ENCODE results near the gene WBP1L. TPM values are rescaled to one million over a fixed set of nuclear protein-coding genes. Genes with fewer than 3 reads are reported as not detected.
"Not testable (repeated sequence)": the region's sequence is repeated elsewhere in the genome, so short reads cannot be mapped to it uniquely, and the experiment has no call there.

Gene WBP1L
- total and polyA plus RNA-seq, 4 donors: 19.1 to 52.3 (median 45.2) TPM

DNA sequence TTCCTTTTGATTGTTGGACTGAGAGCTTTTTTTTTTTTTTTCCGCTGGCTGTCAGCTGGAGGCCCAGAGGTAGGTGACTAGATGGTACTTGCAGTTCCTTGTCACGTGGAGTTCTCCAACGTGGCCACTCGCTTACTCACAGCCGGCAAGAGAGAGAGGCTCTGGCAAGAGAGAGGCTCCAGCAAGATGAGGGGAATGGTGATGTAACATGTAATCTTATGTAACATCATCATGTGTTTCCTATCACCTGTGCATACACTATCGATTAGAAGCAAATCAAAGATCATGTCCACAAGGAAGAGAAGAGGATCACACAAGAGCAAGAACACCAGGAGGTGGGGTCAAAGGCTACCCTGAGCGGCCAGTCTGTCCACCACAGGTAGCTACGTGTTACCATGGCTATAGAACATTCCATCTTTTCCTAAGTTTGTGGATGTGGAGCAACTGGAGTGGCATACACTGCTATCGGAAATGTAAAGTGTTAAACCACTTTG, 106.3 kb downstream of the WBP1L start:
- H3K27me3 ChIP-seq (ENCODE audit: control insufficient read depth in 3 of 3, insufficient read depth in 3 of 3, low read length in 2 of 3): no peaks in the 10 kb centered on the region
- no peak for ATAC-seq (ENCODE audit: insufficient read depth, low FRiP score)
- no peak for DNase-seq
- TF ChIP-seq, protein P1, sequence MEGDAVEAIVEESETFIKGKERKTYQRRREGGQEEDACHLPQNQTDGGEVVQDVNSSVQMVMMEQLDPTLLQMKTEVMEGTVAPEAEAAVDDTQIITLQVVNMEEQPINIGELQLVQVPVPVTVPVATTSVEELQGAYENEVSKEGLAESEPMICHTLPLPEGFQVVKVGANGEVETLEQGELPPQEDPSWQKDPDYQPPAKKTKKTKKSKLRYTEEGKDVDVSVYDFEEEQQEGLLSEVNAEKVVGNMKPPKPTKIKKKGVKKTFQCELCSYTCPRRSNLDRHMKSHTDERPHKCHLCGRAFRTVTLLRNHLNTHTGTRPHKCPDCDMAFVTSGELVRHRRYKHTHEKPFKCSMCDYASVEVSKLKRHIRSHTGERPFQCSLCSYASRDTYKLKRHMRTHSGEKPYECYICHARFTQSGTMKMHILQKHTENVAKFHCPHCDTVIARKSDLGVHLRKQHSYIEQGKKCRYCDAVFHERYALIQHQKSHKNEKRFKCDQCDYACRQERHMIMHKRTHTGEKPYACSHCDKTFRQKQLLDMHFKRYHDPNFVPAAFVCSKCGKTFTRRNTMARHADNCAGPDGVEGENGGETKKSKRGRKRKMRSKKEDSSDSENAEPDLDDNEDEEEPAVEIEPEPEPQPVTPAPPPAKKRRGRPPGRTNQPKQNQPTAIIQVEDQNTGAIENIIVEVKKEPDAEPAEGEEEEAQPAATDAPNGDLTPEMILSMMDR (IDR thresholded peaks at IDR 0.05; ENCODE audit: control extremely low read depth, extremely low read depth): no peak
- no peaks in the 10 kb centered on the region for H3K4me1 ChIP-seq (ENCODE audit: control insufficient read depth in 5 of 5, insufficient read depth in 5 of 5, low read length in 5 of 5)
- no peak overlapping the region for H3K9ac ChIP-seq (ENCODE audit: insufficient read depth in 1 of 2, low read length in 2 of 2)
- peaks cover 0 to 3% (median 0%) of the 10 kb centered on the region in 4 donors for H3K36me3 ChIP-seq (ENCODE audit: control insufficient read depth in 4 of 4, insufficient read depth in 4 of 4, low read length in 4 of 4)
- H3K9me3 ChIP-seq (ENCODE audit: control insufficient read depth in 4 of 4, insufficient read depth in 3 of 4, low read length in 3 of 4): no peaks in the 10 kb centered on the region
- no peak overlapping the region for H3K27ac ChIP-seq (ENCODE audit: low read depth in 1 of 2, low read length in 1 of 2)
- 67 to 81% methylated on average over 9 of the region's 9 CpGs for WGBS, 2 donors
- H3K4me3 ChIP-seq: no peak overlapping the region

DNA sequence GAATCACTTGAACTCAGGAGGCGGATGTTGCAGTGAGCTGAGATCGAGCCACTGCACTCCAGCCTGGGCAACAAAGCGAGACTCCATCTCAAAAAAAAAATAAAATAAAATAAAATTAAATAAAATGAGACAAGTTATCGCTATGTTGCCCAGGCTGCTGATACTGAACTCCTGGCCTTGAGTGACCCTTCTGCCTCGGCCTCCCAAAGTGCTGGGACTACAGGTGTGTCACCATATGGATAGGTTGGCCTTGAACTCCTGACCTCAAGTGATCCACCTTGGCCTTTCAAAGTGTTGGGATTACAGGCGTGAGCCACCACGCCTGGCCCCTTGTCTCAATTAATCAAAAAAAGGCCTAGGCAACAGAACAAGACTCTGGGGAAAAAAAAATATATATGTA, 109.5 kb downstream of the WBP1L start:
- H3K27me3 ChIP-seq (ENCODE audit: control insufficient read depth in 3 of 3, insufficient read depth in 3 of 3, low read length in 2 of 3); H3K27ac ChIP-seq (ENCODE audit: low read depth in 1 of 2, low read length in 1 of 2); H3K4me3 ChIP-seq; H3K9me3 ChIP-seq (ENCODE audit: control insufficient read depth in 4 of 4, insufficient read depth in 3 of 4, low read length in 3 of 4); H3K4me1 ChIP-seq (ENCODE audit: control insufficient read depth in 5 of 5, insufficient read depth in 5 of 5, low read length in 5 of 5); H3K36me3 ChIP-seq (ENCODE audit: control insufficient read depth in 4 of 4, insufficient read depth in 4 of 4, low read length in 4 of 4); DNase-seq; H3K9ac ChIP-seq (ENCODE audit: insufficient read depth in 1 of 2, low read length in 2 of 2); ATAC-seq (ENCODE audit: insufficient read depth, low FRiP score): not testable (repeated sequence)
- 95 to 99% methylated on average over 7 of the region's 7 CpGs for WGBS, 2 donors

DNA sequence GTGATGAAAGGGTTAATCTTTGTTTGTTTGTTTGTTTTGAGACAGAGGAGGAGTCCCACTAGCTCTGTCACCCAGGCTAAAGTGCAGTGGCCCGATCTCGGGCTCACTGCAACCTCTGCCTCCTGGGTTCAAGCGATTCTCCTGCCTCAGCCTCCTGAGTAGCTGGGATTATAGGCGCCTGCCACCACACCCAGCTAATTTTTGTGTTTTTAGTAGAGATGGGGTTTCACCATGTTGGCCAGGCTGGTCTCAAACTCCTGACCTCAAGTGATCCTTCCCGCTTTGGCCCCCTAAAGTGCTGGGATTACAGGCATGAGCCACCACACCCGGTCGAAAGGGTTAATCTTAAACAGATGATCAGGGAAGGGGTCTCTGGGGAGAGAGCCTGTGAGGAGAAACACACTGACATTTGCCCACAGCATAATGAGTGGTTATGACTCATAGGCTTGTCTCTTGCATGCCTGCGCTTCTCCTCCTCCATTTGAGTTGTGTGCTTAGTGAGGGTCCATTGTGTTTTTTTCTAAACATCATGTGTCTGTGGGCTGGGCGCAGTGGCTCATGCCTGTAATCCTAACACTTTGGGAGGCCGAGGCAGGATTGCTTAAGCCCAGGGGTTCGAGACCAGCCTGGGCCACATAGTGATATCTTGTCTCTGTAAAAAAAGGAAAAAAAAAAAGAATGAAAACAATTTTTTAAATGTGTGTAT, 112.1 kb downstream of the WBP1L start:
- not testable (repeated sequence) for H3K36me3 ChIP-seq (ENCODE audit: control insufficient read depth in 4 of 4, insufficient read depth in 4 of 4, low read length in 4 of 4); DNase-seq; H3K27me3 ChIP-seq (ENCODE audit: control insufficient read depth in 3 of 3, insufficient read depth in 3 of 3, low read length in 2 of 3); H3K27ac ChIP-seq (ENCODE audit: low read depth in 1 of 2, low read length in 1 of 2); H3K9ac ChIP-seq (ENCODE audit: insufficient read depth in 1 of 2, low read length in 2 of 2); H3K9me3 ChIP-seq (ENCODE audit: control insufficient read depth in 4 of 4, insufficient read depth in 3 of 4, low read length in 3 of 4); ATAC-seq (ENCODE audit: insufficient read depth, low FRiP score); H3K4me1 ChIP-seq (ENCODE audit: control insufficient read depth in 5 of 5, insufficient read depth in 5 of 5, low read length in 5 of 5); H3K4me3 ChIP-seq
- 86 to 93% methylated on average over 11 of the region's 11 CpGs for WGBS, 2 donors

DNA sequence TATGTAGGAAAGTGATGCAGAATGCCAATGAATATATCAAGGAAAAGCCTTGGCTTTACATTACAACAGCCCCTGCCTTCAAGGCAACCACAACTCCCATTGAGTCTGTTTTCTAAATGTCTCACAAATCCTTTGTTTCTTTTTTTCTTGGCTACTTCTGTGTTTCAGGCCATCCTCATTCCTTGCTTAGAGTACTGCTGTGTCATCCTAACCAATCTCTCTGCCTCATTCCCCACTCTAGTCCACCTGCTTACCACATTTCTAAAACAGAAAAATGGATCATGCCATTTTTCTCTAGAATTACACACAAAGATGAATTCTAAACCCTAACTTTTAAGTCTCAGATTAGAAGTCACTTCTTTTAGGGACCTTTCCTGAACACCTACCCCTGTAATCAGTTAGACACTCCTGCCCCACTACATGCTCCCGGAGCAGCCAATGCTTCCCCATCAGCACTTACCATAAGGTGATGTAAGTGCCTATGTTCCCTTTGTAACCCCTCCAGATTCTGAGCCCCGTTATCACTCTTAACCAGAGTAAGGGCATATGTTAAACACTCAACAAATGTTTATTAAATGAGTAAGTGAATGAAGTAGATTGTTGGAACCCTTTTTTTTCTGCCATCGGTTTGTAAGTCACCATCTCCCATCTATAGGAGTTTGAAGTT, 113.1 kb downstream of the WBP1L start:
- Histone ChIP-seq H3K9me3 (ENCODE audit: control insufficient read depth in 4 of 4, insufficient read depth in 3 of 4, low read length in 3 of 4) (no peaks in the 10 kb centered on the region), H3K27ac (ENCODE audit: low read depth in 1 of 2, low read length in 1 of 2) (no peak overlapping the region), H3K27me3 (ENCODE audit: control insufficient read depth in 3 of 3, insufficient read depth in 3 of 3, low read length in 2 of 3) (no peaks in the 10 kb centered on the region), H3K9ac (ENCODE audit: insufficient read depth in 1 of 2, low read length in 2 of 2) (no peak overlapping the region), H3K36me3 (ENCODE audit: control insufficient read depth in 4 of 4, insufficient read depth in 4 of 4, low read length in 4 of 4) (peaks cover 0 to 9% (median 3%) of the 10 kb centered on the region in 4 donors), H3K4me3 (no peak overlapping the region), H3K4me1 (ENCODE audit: control insufficient read depth in 5 of 5, insufficient read depth in 5 of 5, low read length in 5 of 5) (peaks cover 0 to 3% (median 0%) of the 10 kb centered on the region in 5 donors)
- no peak for DNase-seq
- TF ChIP-seq, protein P1 (IDR thresholded peaks at IDR 0.05; ENCODE audit: control extremely low read depth, extremely low read depth): no peak
- WGBS, 2 donors: 68 to 82% methylated on average over 3 of the region's 3 CpGs
- ATAC-seq (ENCODE audit: insufficient read depth, low FRiP score): no peak

Measured in lung (tissue), 12 donors.